Measurements from ENCODE around the gene SRPX2. TPM values are rescaled to one million over a fixed set of nuclear protein-coding genes. Genes with fewer than 3 reads are reported as not detected.

SRPX2 gene
- total and polyA plus RNA-seq, 2 of the 13 experiments (the other 11 are each of a cell fraction or from before 2014, with no cell fraction given) = 1.5 to 6.7 TPM

GRCh38 chrX:100682939-100683338, 38.9 kb downstream of the SRPX2 start:
- CTCF ChIA-PET (ENCODE audit: low intra/inter-chr PET ratio, low total read pairs) = interaction anchor here (5.6 kb wide), 1 partner anchor 86 kb away, joined by 139 read pairs; no protein-coding TSS in a partner anchor
- Histone ChIP-seq H3K9ac (ENCODE audit: insufficient read depth, low read depth, low read length) (no peak overlapping the region), H3K27ac (ENCODE audit: extremely low read length, insufficient read depth, low read length) (no peak overlapping the region), H3K4me3 (replicated peaks in 1 of 3; ENCODE audit: insufficient read depth in 1 of 3, low read depth in 2 of 3, low read length in 3 of 3) (no peak overlapping the region), H3K4me2 (ENCODE audit: low read depth, low read length) (no peak overlapping the region), H3K9me3 (ENCODE audit: low read length) (no peaks in the 10 kb centered on the region), H3K4me1 (ENCODE audit: insufficient read depth, low read length) (no peaks in the 10 kb centered on the region), H3K27me3 (ENCODE audit: control insufficient read depth in 1 of 2, insufficient read depth in 2 of 2, low read length in 2 of 2) (no peaks in the 10 kb centered on the region), H3K79me2 (ENCODE audit: insufficient read depth, low read length) (no peaks in the 10 kb centered on the region), H2AFZ (ENCODE audit: low read length) (no peak overlapping the region), H3K36me3 (replicated peaks in 1 of 2; ENCODE audit: control insufficient read depth in 1 of 2, insufficient read depth in 2 of 2, low read length in 2 of 2) (no peaks in the 10 kb centered on the region), H4K20me1 (ENCODE audit: insufficient read depth, low read length) (no peaks in the 10 kb centered on the region)
- intact Hi-C loops (cut with micrococcal nuclease; ENCODE audit: unreplicated experiment) (loop anchor here (10.0 kb wide), 1 partner anchor 168 kb away; no protein-coding TSS in a partner anchor), in situ Hi-C loops (cut with HindIII; ENCODE audit: extremely low pct_ligation_motif_present, low pct_unique_long_range_greater_than_20kb) (no loop called here)
- BruUV-seq (replicated peaks) = no TSS peak
- 19% methylated on average over 5 of the region's 8 CpGs for WGBS (ENCODE audit: low lambda C conversion rate)
- TF ChIP-seq ZNF644 (CRISPR knock-in tag; IDR thresholded peaks at IDR 0.05; ENCODE audit: low read depth) (no peak), ZNF496 (CRISPR knock-in tag; IDR thresholded peaks at IDR 0.05; ENCODE audit: insufficient replicate concordance) (no peak), SRSF9 (IDR thresholded peaks at IDR 0.05; ENCODE audit: borderline replicate concordance, insufficient read depth, low read depth, low read length, poor library complexity, severe bottlenecking) (no peak), JARID2 (CRISPR knock-in tag; IDR thresholded peaks at IDR 0.05; ENCODE audit: insufficient replicate concordance) (no peak), JUNB (CRISPR knock-in tag; IDR thresholded peaks at IDR 0.05; ENCODE audit: borderline replicate concordance) (no peak), MAF1 (CRISPR knock-in tag; IDR thresholded peaks at IDR 0.05; ENCODE audit: borderline replicate concordance) (no peak), PRDM4 (CRISPR knock-in tag; IDR thresholded peaks at IDR 0.05; ENCODE audit: borderline replicate concordance) (no peak), ZNF737 (CRISPR knock-in tag; IDR thresholded peaks at IDR 0.05; ENCODE audit: borderline replicate concordance) (no peak), TCF12 (IDR thresholded peaks at IDR 0.05) (no peak), TCF12 (CRISPR knock-in tag; IDR thresholded peaks at IDR 0.05) (no peak), ZBTB20 (CRISPR knock-in tag; IDR thresholded peaks at IDR 0.05; ENCODE audit: borderline replicate concordance, low read depth) (no peak), ISX (CRISPR knock-in tag; conservative IDR thresholded peaks at IDR 0.05) (no peak), KLF16 (CRISPR knock-in tag; IDR thresholded peaks at IDR 0.05) (no peak), SRF (IDR thresholded peaks at IDR 0.05; ENCODE audit: low read depth, low read length) (no peak), SP4 (CRISPR knock-in tag; IDR thresholded peaks at IDR 0.05) (no peak), ZNF263 (CRISPR knock-in tag; IDR thresholded peaks at IDR 0.05) (no peak)
- TF ChIP-seq, protein P1, sequence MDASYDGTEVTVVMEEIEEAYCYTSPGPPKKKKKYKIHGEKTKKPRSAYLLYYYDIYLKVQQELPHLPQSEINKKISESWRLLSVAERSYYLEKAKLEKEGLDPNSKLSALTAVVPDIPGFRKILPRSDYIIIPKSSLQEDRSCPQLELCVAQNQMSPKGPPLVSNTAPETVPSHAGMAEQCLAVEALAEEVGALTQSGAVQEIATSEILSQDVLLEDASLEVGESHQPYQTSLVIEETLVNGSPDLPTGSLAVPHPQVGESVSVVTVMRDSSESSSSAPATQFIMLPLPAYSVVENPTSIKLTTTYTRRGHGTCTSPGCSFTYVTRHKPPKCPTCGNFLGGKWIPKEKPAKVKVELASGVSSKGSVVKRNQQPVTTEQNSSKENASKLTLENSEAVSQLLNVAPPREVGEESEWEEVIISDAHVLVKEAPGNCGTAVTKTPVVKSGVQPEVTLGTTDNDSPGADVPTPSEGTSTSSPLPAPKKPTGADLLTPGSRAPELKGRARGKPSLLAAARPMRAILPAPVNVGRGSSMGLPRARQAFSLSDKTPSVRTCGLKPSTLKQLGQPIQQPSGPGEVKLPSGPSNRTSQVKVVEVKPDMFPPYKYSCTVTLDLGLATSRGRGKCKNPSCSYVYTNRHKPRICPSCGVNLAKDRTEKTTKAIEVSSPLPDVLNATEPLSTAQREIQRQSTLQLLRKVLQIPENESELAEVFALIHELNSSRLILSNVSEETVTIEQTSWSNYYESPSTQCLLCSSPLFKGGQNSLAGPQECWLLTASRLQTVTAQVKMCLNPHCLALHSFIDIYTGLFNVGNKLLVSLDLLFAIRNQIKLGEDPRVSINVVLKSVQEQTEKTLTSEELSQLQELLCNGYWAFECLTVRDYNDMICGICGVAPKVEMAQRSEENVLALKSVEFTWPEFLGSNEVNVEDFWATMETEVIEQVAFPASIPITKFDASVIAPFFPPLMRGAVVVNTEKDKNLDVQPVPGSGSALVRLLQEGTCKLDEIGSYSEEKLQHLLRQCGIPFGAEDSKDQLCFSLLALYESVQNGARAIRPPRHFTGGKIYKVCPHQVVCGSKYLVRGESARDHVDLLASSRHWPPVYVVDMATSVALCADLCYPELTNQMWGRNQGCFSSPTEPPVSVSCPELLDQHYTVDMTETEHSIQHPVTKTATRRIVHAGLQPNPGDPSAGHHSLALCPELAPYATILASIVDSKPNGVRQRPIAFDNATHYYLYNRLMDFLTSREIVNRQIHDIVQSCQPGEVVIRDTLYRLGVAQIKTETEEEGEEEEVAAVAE (CRISPR knock-in tag; IDR thresholded peaks at IDR 0.05; ENCODE audit: borderline replicate concordance) = no peak
- TF ChIP-seq, protein P2, sequence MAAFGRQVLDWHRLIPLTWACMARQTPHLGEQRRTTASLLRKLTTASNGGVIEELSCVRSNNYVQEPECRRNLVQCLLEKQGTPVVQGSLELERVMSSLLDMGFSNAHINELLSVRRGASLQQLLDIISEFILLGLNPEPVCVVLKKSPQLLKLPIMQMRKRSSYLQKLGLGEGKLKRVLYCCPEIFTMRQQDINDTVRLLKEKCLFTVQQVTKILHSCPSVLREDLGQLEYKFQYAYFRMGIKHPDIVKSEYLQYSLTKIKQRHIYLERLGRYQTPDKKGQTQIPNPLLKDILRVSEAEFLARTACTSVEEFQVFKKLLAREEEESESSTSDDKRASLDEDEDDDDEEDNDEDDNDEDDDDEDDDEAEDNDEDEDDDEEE (CRISPR knock-in tag; IDR thresholded peaks at IDR 0.05) = no peak
- FAIRE-seq = no peak
- peak; percentile 0 for DNase-seq (ENCODE audit: low spot score)
- no peak; the same call in 2 of the 3 replicates for ATAC-seq
- POLR2A ChIA-PET = no interaction called here
